HCT116 (cell line): Measurements from ENCODE around the gene PARVA. TPM values are rescaled to one million over a fixed set of nuclear protein-coding genes. Genes with fewer than 3 reads are reported as not detected.

Experiments
- ATAC-seq: fragments of 200-7000 bp; cut with Tn5 transposase; 2 replicates; pipeline ENCODE4 v1.9.1; 2020; ENCODE audit warnings: mild to moderate bottlenecking, moderate library complexity
- BruUV-seq: library from RNA; stranded (reverse); fragments of 400-500 nt; replicated peaks from 2 replicates; lab custom pipeline; 2021; lab: Mats Ljungman, UMichigan
- CTCF ChIA-PET: fragments of 300-600 bp; sonication (Branson Sonifier 250); formaldehyde crosslinking; loops from one replicate; lab custom pipeline; 2021; ENCODE audit warnings: antibody characterized with exemption; lab: Charles Lee
- POLR2A ChIA-PET: fragments of 300-600, 350-600 bp; sonication (Branson Sonifier 250); formaldehyde crosslinking; loops from one replicate; lab custom pipeline; 2021; ENCODE audit warnings: antibody characterized with exemption; lab: Charles Lee
- RAD21 ChIA-PET, 2 experiments: fragments of 300-600 bp; sonication (Branson Sonifier 250); formaldehyde crosslinking; loops; one replicate each; lab custom pipeline; 2023; ENCODE audit warnings: low total read pairs in 2 of 2; ENCODE audit not compliant: uncharacterized antibody in 2 of 2, unreplicated experiment in 2 of 2, low non-redundant PET in 1 of 2; lab: Charles Lee
- DNase-seq: peaks from one replicate; pipeline ENCODE4 v3.0.0-alpha.2; 2010; ENCODE audit warnings: low read depth, low spot score
- H2AFZ ChIP-seq: fragments of 200-600 bp; shearing (Covaris generic), sonication (generic); 2 replicates; pipeline ENCODE4 v1.6.1; 2017; ENCODE audit warnings: low read depth, mixed run types, mixed read lengths, antibody characterized with exemption, low read length; ENCODE audit not compliant: poor library complexity, severe bottlenecking
- H3K27ac ChIP-seq: 2 replicates; pipeline ENCODE4 v1.5.1; 2012; ENCODE audit warnings: low read depth, low read length
- H3K27me3 ChIP-seq: fragments of 200-600 bp; sonication (generic); 2 replicates; pipeline ENCODE4 v1.6.1; 2016; ENCODE audit warnings: mixed run types, low read length, mixed read lengths; ENCODE audit not compliant: insufficient read depth
- H3K36me3 ChIP-seq, 2 experiments: fragments of 200-500 bp in 1 of 2; fragments of 200-600 bp in 1 of 2; sonication (Bioruptor generic) in 1 of 2; sonication (generic) in 1 of 2; 2 replicates each; pipeline versions ENCODE4 v1.5.1 to v1.6.1; 2014 to 2016; ENCODE audit warnings: low read length in 2 of 2, inconsistent platforms in 1 of 2, mixed read lengths in 1 of 2, mixed run types in 1 of 2; ENCODE audit not compliant: insufficient read depth in 2 of 2, control insufficient read depth in 1 of 2
- H3K4me1 ChIP-seq, 2 experiments: fragments of 200-600 bp in 1 of 2; sonication (generic) in 1 of 2; 2 replicates each; pipeline versions ENCODE4 v1.5.1 to v1.6.1; 2012 to 2017; ENCODE audit warnings: low read length in 2 of 2, inconsistent platforms in 1 of 2, mild to moderate bottlenecking in 1 of 2, mixed read lengths in 1 of 2, mixed run types in 1 of 2, moderate library complexity in 1 of 2; ENCODE audit not compliant: insufficient read depth in 2 of 2, control insufficient read depth in 1 of 2
- H3K4me2 ChIP-seq: fragments of 200-600 bp; sonication (generic); 2 replicates; pipeline ENCODE4 v1.6.1; 2017; ENCODE audit warnings: mixed run types, low read length, mixed read lengths
- H3K4me3 ChIP-seq, 2 experiments: fragments of 200-600 bp in 1 of 2; sonication (generic) in 1 of 2; replicated peaks in 1 of 2; 2 replicates each; pipeline ENCODE4 v1.5.1; 2011 to 2016; ENCODE audit warnings: low read length in 2 of 2, control low read depth in 1 of 2, low read depth in 1 of 2, mild to moderate bottlenecking in 1 of 2, mixed read lengths in 1 of 2, mixed run types in 1 of 2
- H3K79me2 ChIP-seq: fragments of 200-600 bp; sonication (generic); 2 replicates; pipeline ENCODE4 v1.6.1; 2017; ENCODE audit warnings: mild to moderate bottlenecking, mixed run types, low read length, moderate library complexity, mixed read lengths; ENCODE audit not compliant: insufficient read depth
- H3K9ac ChIP-seq: fragments of 200-600 bp; sonication (generic); 2 replicates; pipeline ENCODE4 v1.6.1; 2016; ENCODE audit warnings: low read length, mixed read lengths
- H3K9me2 ChIP-seq: fragments of 200-600 bp; sonication (generic), shearing (Covaris generic); 2 replicates; pipeline ENCODE4 v1.6.1; 2017; ENCODE audit warnings: mixed run types, mild to moderate bottlenecking, moderate library complexity; ENCODE audit not compliant: insufficient read depth
- H3K9me3 ChIP-seq, 2 experiments: fragments of 200-500 bp in 1 of 2; fragments of 200-600 bp in 1 of 2; sonication (Bioruptor generic) in 1 of 2; sonication (generic) in 1 of 2; 2 replicates each; pipeline ENCODE4 v1.6.1; 2014 to 2017; ENCODE audit warnings: low read length in 2 of 2, mixed read lengths in 2 of 2, inconsistent platforms in 1 of 2, low read depth in 1 of 2, mild to moderate bottlenecking in 1 of 2, mixed run types in 1 of 2, moderate library complexity in 1 of 2; ENCODE audit not compliant: control insufficient read depth in 1 of 2, insufficient read depth in 1 of 2
- H4K20me1 ChIP-seq: fragments of 200-600 bp; sonication (generic), shearing (Covaris generic); 2 replicates; pipeline ENCODE4 v1.6.1; 2017; ENCODE audit warnings: mixed run types, mild to moderate bottlenecking, moderate library complexity; ENCODE audit not compliant: insufficient read depth
- CBX3 ChIP-seq: IDR thresholded peaks from 2 replicates; pipeline ENCODE4 v1.6.1; 2012; ENCODE audit warnings: low read depth
- EZH2phosphoT487 ChIP-seq: fragments of 200-600 bp; IDR thresholded peaks from 2 replicates; pipeline ENCODE4 v1.6.1; 2018; ENCODE audit warnings: antibody characterized with exemption, borderline replicate concordance
- JUND ChIP-seq: IDR thresholded peaks from 2 replicates; pipeline ENCODE4 v1.6.1; 2012
- POLR2A ChIP-seq: IDR thresholded peaks from 2 replicates; pipeline ENCODE4 v1.7.0; 2011; ENCODE audit warnings: borderline replicate concordance; ENCODE audit not compliant: insufficient read depth, insufficient read length; ENCODE audit errors: extremely low read depth
- POLR2AphosphoS5 ChIP-seq: IDR thresholded peaks from 2 replicates; pipeline ENCODE4 v1.6.1; 2011; ENCODE audit warnings: mild to moderate bottlenecking, low read depth, low read length, moderate library complexity
- REST ChIP-seq: IDR thresholded peaks from 2 replicates; pipeline ENCODE4 v1.6.1; 2012; ENCODE audit warnings: low read depth
- SIN3A ChIP-seq: IDR thresholded peaks from 2 replicates; pipeline ENCODE4 v1.6.1; 2012; ENCODE audit warnings: low read depth
- SP1 ChIP-seq: IDR thresholded peaks from 2 replicates; pipeline ENCODE4 v1.6.1; 2012; ENCODE audit warnings: low read depth
- SRF ChIP-seq: IDR thresholded peaks from 2 replicates; pipeline ENCODE4 v1.6.1; 2012; ENCODE audit warnings: low read depth
- YY1 ChIP-seq: IDR thresholded peaks from 2 replicates; pipeline ENCODE4 v1.6.1; 2011; ENCODE audit warnings: low read length, low read depth, moderate library complexity, mild to moderate bottlenecking; ENCODE audit not compliant: insufficient replicate concordance; ENCODE audit errors: extremely low read depth
- ZNF274 ChIP-seq: fragments of 200-500 bp; sonication (Bioruptor generic); IDR thresholded peaks from 2 replicates; pipeline ENCODE4 v1.6.1; 2014; ENCODE audit warnings: mild to moderate bottlenecking, low read depth, low read length, inconsistent platforms
- intact Hi-C: fragments of 100-400 bp; cut with micrococcal nuclease; formaldehyde crosslinking; loops from 2 replicates; pipeline ENCODE4 v1.10.0; 2022
- total RNA-seq: library from RNA; stranded (reverse); gene quantifications from one replicate; pipeline ENCODE4 v1.2.1, GENCODE V29; 2021; ENCODE audit not compliant: unreplicated experiment
- TF ChIP-seq, protein P1 (sequence below): IDR thresholded peaks from 2 replicates; pipeline ENCODE4 v1.6.1; 2011; ENCODE audit warnings: mild to moderate bottlenecking, low read length, moderate library complexity; ENCODE audit not compliant: insufficient replicate concordance; ENCODE audit errors: extremely low read depth

PARVA gene
- total RNA-seq, 1 experiment from 2014 or later, result 18.4 TPM

- no peaks in the 10 kb centered on the region for H3K36me3 ChIP-seq
- ATAC-seq (no peak), DNase-seq (no peak)
- no peak overlapping the region for H3K9ac ChIP-seq
- no peak overlapping the region for H3K4me2 ChIP-seq
- H3K4me1 ChIP-seq, result no peaks in the 10 kb centered on the region
- H3K4me3 ChIP-seq, result no peak overlapping the region
- ChIA-PET POLR2A (no interaction called here), RAD21 (no interaction called here), CTCF (no interaction called here)
- no peaks in the 10 kb centered on the region for H3K79me2 ChIP-seq
- H4K20me1 ChIP-seq, result no peaks in the 10 kb centered on the region
- no peak overlapping the region for H2AFZ ChIP-seq
- TF ChIP-seq POLR2A (no peak), JUND (no peak), SP1 (no peak), ZNF274 (no peak), YY1 (no peak), POLR2AphosphoS5 (no peak), SRF (no peak), REST (no peak), CBX3 (no peak), EZH2phosphoT487 (no peak), SIN3A (no peak)
- TF ChIP-seq, protein P1, sequence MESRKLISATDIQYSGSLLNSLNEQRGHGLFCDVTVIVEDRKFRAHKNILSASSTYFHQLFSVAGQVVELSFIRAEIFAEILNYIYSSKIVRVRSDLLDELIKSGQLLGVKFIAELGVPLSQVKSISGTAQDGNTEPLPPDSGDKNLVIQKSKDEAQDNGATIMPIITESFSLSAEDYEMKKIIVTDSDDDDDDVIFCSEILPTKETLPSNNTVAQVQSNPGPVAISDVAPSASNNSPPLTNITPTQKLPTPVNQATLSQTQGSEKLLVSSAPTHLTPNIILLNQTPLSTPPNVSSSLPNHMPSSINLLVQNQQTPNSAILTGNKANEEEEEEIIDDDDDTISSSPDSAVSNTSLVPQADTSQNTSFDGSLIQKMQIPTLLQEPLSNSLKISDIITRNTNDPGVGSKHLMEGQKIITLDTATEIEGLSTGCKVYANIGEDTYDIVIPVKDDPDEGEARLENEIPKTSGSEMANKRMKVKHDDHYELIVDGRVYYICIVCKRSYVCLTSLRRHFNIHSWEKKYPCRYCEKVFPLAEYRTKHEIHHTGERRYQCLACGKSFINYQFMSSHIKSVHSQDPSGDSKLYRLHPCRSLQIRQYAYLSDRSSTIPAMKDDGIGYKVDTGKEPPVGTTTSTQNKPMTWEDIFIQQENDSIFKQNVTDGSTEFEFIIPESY, result no peak
- no peak overlapping the region for H3K27ac ChIP-seq
- H3K9me3 ChIP-seq, result no peaks in the 10 kb centered on the region
- intact Hi-C loops, result no loop called here
- BruUV-seq, result no TSS peak
- H3K27me3 ChIP-seq, result no peaks in the 10 kb centered on the region
- H3K9me2 ChIP-seq, result no peaks in the 10 kb centered on the region
These were observed 60.9 kb downstream of the PARVA start for GRCh38 chr11:12438291-12438690.
